ENCODE data around the gene SLC9A9. TPM values are rescaled to one million over a fixed set of nuclear protein-coding genes. Genes with fewer than 3 reads are reported as not detected.

Gene SLC9A9
- total and polyA plus RNA-seq, 2 of the 8 experiments (the other 6 are each of a cell fraction or from before 2014, with no cell fraction given) = 0.48 to 1.1 TPM

DNA sequence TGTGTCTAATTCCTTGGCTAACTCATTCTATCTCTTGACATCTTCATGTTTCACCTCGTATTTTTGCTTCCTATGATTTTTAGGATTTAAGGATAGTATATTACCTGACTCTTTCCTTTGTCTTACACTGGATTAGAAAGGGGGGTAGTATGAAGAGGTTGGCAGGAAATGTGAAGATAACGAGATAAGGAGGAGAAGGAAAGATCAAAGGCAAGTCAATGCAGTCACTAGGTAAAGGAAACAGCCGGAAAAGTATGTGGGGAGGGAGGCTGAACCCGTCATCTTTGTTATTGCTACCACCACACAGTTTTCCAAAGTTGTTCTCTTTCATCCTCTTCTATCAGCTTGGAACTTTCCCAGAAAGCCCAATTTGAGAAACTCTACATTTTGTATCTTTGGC lies 90.6 kb downstream of the SLC9A9 start (continued):
- TF ChIP-seq RNF2 (IDR thresholded peaks at IDR 0.05; ENCODE audit: borderline replicate concordance, low read depth, low read length, missing control alignments, poor library complexity, severe bottlenecking) (no peak), HDAC6 (IDR thresholded peaks at IDR 0.05; ENCODE audit: low read depth, low read length) (no peak), NANOG (IDR thresholded peaks at IDR 0.05; ENCODE audit: insufficient read depth, low read depth, low read length, poor library complexity, severe bottlenecking) (no peak), YY1 (IDR thresholded peaks at IDR 0.05; ENCODE audit: low read depth, low read length) (no peak)
